IMR-90 (cell line): ENCODE results near the gene CHN2. TPM values are rescaled to one million over a fixed set of nuclear protein-coding genes. Genes with fewer than 3 reads are reported as not detected.

Source experiments
- ATAC-seq: fragments of 200-7000 bp; cut with Tn5 transposase; 2 replicates; pipeline ENCODE4 v1.9.1; 2020; ENCODE audit warnings: low read depth, mild to moderate bottlenecking, moderate library complexity
- BruUV-seq: library from RNA; stranded (reverse); fragments of 400-500 nt; replicated peaks from 2 replicates; lab custom pipeline; 2021; lab: Mats Ljungman, UMichigan
- CTCF ChIA-PET: fragments of 300-600 bp; formaldehyde crosslinking; extraction: SDS; loops from one replicate; lab custom pipeline; 2021; ENCODE audit warnings: antibody characterized with exemption; lab: Yijun Ruan, JAX
- POLR2A ChIA-PET: fragments of 300-600 bp; sonication (Branson Sonifier 250); formaldehyde crosslinking; loops from one replicate; lab custom pipeline; 2022; ENCODE audit warnings: antibody characterized with exemption; ENCODE audit not compliant: unreplicated experiment; lab: Charles Lee
- DNase-seq: peaks from one replicate; pipeline ENCODE4 v3.0.0; 2013
- H2AFZ ChIP-seq: replicated peaks from 2 replicates; pipeline ENCODE3; 2013; ENCODE audit warnings: low read length, mild to moderate bottlenecking; ENCODE audit not compliant: poor library complexity
- H2AK5ac ChIP-seq: 2 replicates; pipeline ENCODE4 v1.6.1; 2013; ENCODE audit warnings: low read depth, low read length, inconsistent platforms
- H2AK9ac ChIP-seq: replicated peaks from 2 replicates; pipeline ENCODE3; 2013; ENCODE audit warnings: mild to moderate bottlenecking, low read depth, low read length, moderate library complexity; ENCODE audit not compliant: poor library complexity
- H2BK120ac ChIP-seq: 2 replicates; pipeline ENCODE4 v1.6.1; 2013; ENCODE audit warnings: low read depth, low read length, inconsistent platforms
- H2BK15ac ChIP-seq: 3 replicates; pipeline ENCODE4 v1.6.1; 2013; ENCODE audit warnings: low read depth, low read length, inconsistent platforms
- H2BK20ac ChIP-seq: 2 replicates; pipeline ENCODE4 v1.6.1; 2013; ENCODE audit warnings: low read depth, mild to moderate bottlenecking, inconsistent platforms, low read length, moderate library complexity
- H2BK5ac ChIP-seq: 2 replicates; pipeline ENCODE4 v1.6.1; 2013; ENCODE audit warnings: mild to moderate bottlenecking, low read depth, low read length, inconsistent platforms; ENCODE audit not compliant: poor library complexity, severe bottlenecking
- H3K14ac ChIP-seq: replicated peaks from 2 replicates; pipeline ENCODE4 v1.6.1; 2013; ENCODE audit warnings: low read depth, low read length, inconsistent platforms
- H3K18ac ChIP-seq: 2 replicates; pipeline ENCODE4 v1.6.1; 2013; ENCODE audit warnings: low read depth, low read length, control low read depth
- H3K23ac ChIP-seq: 2 replicates; pipeline ENCODE4 v1.6.1; 2013; ENCODE audit warnings: low read depth, low read length, inconsistent platforms
- H3K27ac ChIP-seq: 2 replicates; pipeline ENCODE4 v1.5.1; 2013; ENCODE audit warnings: mild to moderate bottlenecking, control low read depth, low read length; ENCODE audit not compliant: insufficient read depth
- H3K27me3 ChIP-seq: 2 replicates; pipeline ENCODE4 v1.6.1; 2013; ENCODE audit warnings: low read length; ENCODE audit not compliant: control insufficient read depth, insufficient read depth
- H3K36me3 ChIP-seq: 2 replicates; pipeline ENCODE4 v1.6.1; 2013; ENCODE audit warnings: low read length, mixed read lengths; ENCODE audit not compliant: control insufficient read depth, insufficient read depth
- H3K4ac ChIP-seq: 2 replicates; pipeline ENCODE4 v1.6.1; 2013; ENCODE audit warnings: low read depth, low read length, inconsistent platforms
- H3K4me1 ChIP-seq: 2 replicates; pipeline ENCODE4 v1.6.1; 2013; ENCODE audit warnings: low read length, mixed read lengths; ENCODE audit not compliant: control insufficient read depth, insufficient read depth
- H3K4me2 ChIP-seq: 2 replicates; pipeline ENCODE4 v1.6.1; 2013; ENCODE audit warnings: low read depth, mild to moderate bottlenecking, control low read depth, low read length, moderate library complexity
- H3K4me3 ChIP-seq: 2 replicates; pipeline ENCODE4 v1.5.1; 2013; ENCODE audit warnings: low read depth, mild to moderate bottlenecking, control low read depth, low read length, moderate library complexity; ENCODE audit not compliant: insufficient read depth
- H3K56ac ChIP-seq: 2 replicates; pipeline ENCODE4 v1.6.1; 2013; ENCODE audit warnings: low read length, inconsistent platforms; ENCODE audit not compliant: insufficient read depth; ENCODE audit errors: extremely low read depth
- H3K79me1 ChIP-seq, 2 experiments: 2 replicates each; pipeline ENCODE4 v1.6.1; 2013; ENCODE audit warnings: low read length in 2 of 2, inconsistent platforms in 1 of 2, low read depth in 1 of 2
- H3K9ac ChIP-seq: 2 replicates; pipeline ENCODE4 v1.6.1; 2013; ENCODE audit warnings: low read depth, low read length, control low read depth
- H3K9me1 ChIP-seq: 2 replicates; pipeline ENCODE4 v1.6.1; 2013; ENCODE audit warnings: low read length, inconsistent platforms; ENCODE audit not compliant: insufficient read depth
- H3K9me3 ChIP-seq: 2 replicates; pipeline ENCODE4 v1.6.1; 2013; ENCODE audit warnings: low read length; ENCODE audit not compliant: control insufficient read depth, insufficient read depth
- H4K20me1 ChIP-seq: 2 replicates; pipeline ENCODE4 v1.6.1; 2013; ENCODE audit warnings: low read length, inconsistent platforms; ENCODE audit not compliant: insufficient read depth
- H4K5ac ChIP-seq: 2 replicates; pipeline ENCODE4 v1.6.1; 2013; ENCODE audit warnings: mild to moderate bottlenecking, low read depth, low read length, control low read depth
- H4K8ac ChIP-seq, 2 experiments: 2 replicates each; pipeline ENCODE4 v1.6.1; 2013; ENCODE audit warnings: low read depth in 2 of 2, low read length in 2 of 2, control low read depth in 1 of 2, inconsistent platforms in 1 of 2
- H4K91ac ChIP-seq: 2 replicates; pipeline ENCODE4 v1.6.1; 2013; ENCODE audit warnings: low read depth, low read length, inconsistent platforms; ENCODE audit not compliant: insufficient read depth
- RFX5 ChIP-seq: IDR thresholded peaks from 2 replicates; pipeline ENCODE4 v1.8.0; 2012; ENCODE audit warnings: low read depth, mild to moderate bottlenecking, low read length, moderate library complexity
- WGBS, 2 experiments: methylation state at CpG; one replicate each; pipeline versions ENCODE4 v1.1.5 to v1.1.7; 2013; ENCODE audit warnings: missing lambda C conversion rate in 2 of 2; ENCODE audit not compliant: insufficient read length in 1 of 2; ENCODE audit errors: extremely low coverage in 2 of 2; 5-methylcytosine and 5-hydroxymethylcytosine counted together
- dilution Hi-C: fragments of 300-500 bp; cut with HindIII; formaldehyde crosslinking; loops from one replicate; pipeline ENCODE4 v1.14.3; 2018; ENCODE audit warnings: low sequenced_read_pairs; ENCODE audit not compliant: unreplicated experiment
- in situ Hi-C: fragments of 300-500 bp; cut with MboI; formaldehyde crosslinking; loops from 3 replicates; pipeline ENCODE4 v1.14.3; 2019; ENCODE audit warnings: low sequenced_read_pairs, inconsistent platforms, mixed read lengths
- intact Hi-C: fragments of 100-400 bp; cut with micrococcal nuclease; formaldehyde crosslinking; loops from 2 replicates; pipeline ENCODE4 v1.10.0; 2022
- polyA plus RNA-seq, 3 experiments: library from polyadenylated mRNA; depleted of rRNA; stranded (reverse); fragments of >200 nt; gene quantifications; 2 replicates each; pipeline ENCODE4 v1.2.3, GENCODE V29; 2012; ENCODE audit warnings: low replicate concordance in 1 of 3
- total RNA-seq: library from RNA; depleted of rRNA; stranded (reverse); fragments of >200 nt; gene quantifications from 2 replicates; pipeline ENCODE4 v1.2.3, GENCODE V29; 2012

The CHN2 gene
- total and polyA plus RNA-seq, 2 of the 4 experiments (the other 2 are of a cell fraction): not detected

DNA sequence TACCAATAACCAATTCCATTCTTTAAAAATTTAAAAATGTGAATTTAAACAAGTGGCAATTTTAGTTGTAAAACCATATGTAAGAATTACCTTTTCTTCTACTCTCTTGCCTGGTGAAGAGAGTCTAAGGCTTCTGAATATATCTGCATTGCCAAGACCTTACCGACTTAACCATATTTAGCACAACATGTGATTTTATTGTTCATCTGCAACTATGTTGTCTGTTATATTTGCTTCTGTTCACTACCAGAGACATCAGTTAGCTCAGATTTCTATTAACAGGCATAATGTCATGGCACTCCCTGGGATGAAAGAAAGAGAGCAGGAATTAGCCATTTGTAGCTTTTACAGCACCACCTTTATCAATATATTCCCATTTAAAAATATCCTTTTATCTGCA is 55.3 kb downstream of the CHN2 start:
- ChIA-PET CTCF (no interaction called here), POLR2A (no interaction called here)
- no peak overlapping the region for H4K91ac ChIP-seq
- no peaks in the 10 kb centered on the region for H3K36me3 ChIP-seq
- no peak overlapping the region for H3K4me2 ChIP-seq
- no peak overlapping the region for H2BK15ac ChIP-seq
- no peak overlapping the region for H4K5ac ChIP-seq
- no peak overlapping the region for H2BK5ac ChIP-seq
- no peak overlapping the region for H2AFZ ChIP-seq
- in situ Hi-C loops (no loop called here), intact Hi-C loops (no loop called here), dilution Hi-C loops (no loop called here)
- H4K20me1 ChIP-seq: no peaks in the 10 kb centered on the region
- H3K79me1 ChIP-seq: no peaks in the 10 kb centered on the region
- no peaks in the 10 kb centered on the region for H3K9me3 ChIP-seq
- no peak overlapping the region for H3K18ac ChIP-seq
- H2AK5ac ChIP-seq: no peak overlapping the region
- TF ChIP-seq RFX5: no peak
- no peak overlapping the region for H3K14ac ChIP-seq
- H3K9ac ChIP-seq: no peak overlapping the region
- no peak overlapping the region for H3K27ac ChIP-seq
- no CpG with 5 or more reads among the region's 1 CpG for WGBS, 2 experiments
- H3K4ac ChIP-seq: no peak overlapping the region
- DNase-seq (no peak), ATAC-seq (no peak)
- H4K8ac ChIP-seq: no peak overlapping the region
- no peak overlapping the region for H2BK120ac ChIP-seq
- H3K4me3 ChIP-seq: no peak overlapping the region
- BruUV-seq: no TSS peak
- H3K9me1 ChIP-seq: no peaks in the 10 kb centered on the region
- no peaks in the 10 kb centered on the region for H3K4me1 ChIP-seq
- no peaks in the 10 kb centered on the region for H3K27me3 ChIP-seq
- no peak overlapping the region for H2BK20ac ChIP-seq
- no peak overlapping the region for H2AK9ac ChIP-seq
- no peak overlapping the region for H3K56ac ChIP-seq
- no peak overlapping the region for H3K23ac ChIP-seq
